OCI-LY3 (cell line): ENCODE results near the gene FBXO48.

ENCODE experiments used
- H2AFZ ChIP-seq: fragments of 200-600, 300-600 bp; shearing (Covaris generic); 2 replicates; pipeline ENCODE4 v1.6.0; 2014; ENCODE audit warnings: antibody characterized with exemption, low read depth, low read length
- H3K27ac ChIP-seq: fragments of 200-600, 300-600 bp; sonication (generic); 2 replicates; pipeline ENCODE4 v1.5.1; 2014; ENCODE audit warnings: mild to moderate bottlenecking, low read length, moderate library complexity, mixed read lengths
- H3K27me3 ChIP-seq: fragments of 200-600, 300-600 bp; sonication (generic); 2 replicates; pipeline ENCODE4 v1.6.1; 2014; ENCODE audit warnings: low read depth, low read length, mixed read lengths
- H3K36me3 ChIP-seq: fragments of 200-600, 300-600 bp; sonication (generic); replicated peaks from 2 replicates; pipeline ENCODE3; 2014; ENCODE audit warnings: low read depth, low read length, mixed read lengths
- H3K4me1 ChIP-seq: fragments of 300-600, 200-600 bp; sonication (generic); 2 replicates; pipeline ENCODE4 v1.6.1; 2014; ENCODE audit warnings: low read length, mixed read lengths
- H3K4me2 ChIP-seq: fragments of 200-600, 300-600 bp; sonication (generic); 2 replicates; pipeline ENCODE4 v1.6.1; 2014; ENCODE audit warnings: low read length, mixed read lengths
- H3K4me3 ChIP-seq: fragments of 300-600, 200-600 bp; sonication (generic); 2 replicates; pipeline ENCODE4 v1.5.1; 2014; ENCODE audit warnings: antibody characterized with exemption, mild to moderate bottlenecking, low read length, moderate library complexity
- H3K79me2 ChIP-seq: fragments of 300-600, 200-600 bp; shearing (Covaris generic); 2 replicates; pipeline ENCODE4 v1.6.1; 2014; ENCODE audit warnings: mild to moderate bottlenecking, low read length, mixed read lengths
- H3K9ac ChIP-seq: fragments of 300-600, 200-600 bp; shearing (Covaris generic); 2 replicates; pipeline ENCODE4 v1.6.0; 2014; ENCODE audit warnings: mild to moderate bottlenecking, low read length, moderate library complexity
- H3K9me3 ChIP-seq: fragments of 200-600, 300-600 bp; shearing (Covaris generic); 2 replicates; pipeline ENCODE4 v1.6.1; 2014; ENCODE audit warnings: low read length, mixed read lengths; ENCODE audit not compliant: insufficient read depth
- H4K20me1 ChIP-seq: fragments of 200-600, 300-600 bp; sonication (generic); 2 replicates; pipeline ENCODE4 v1.6.1; 2016; ENCODE audit warnings: low read length, mixed read lengths; ENCODE audit not compliant: insufficient read depth
- CTCF ChIP-seq: fragments of 200-600, 300-600 bp; sonication (generic); IDR thresholded peaks from 2 replicates; pipeline ENCODE4 v1.5.1; 2014; ENCODE audit warnings: antibody characterized with exemption, low read length, low read depth
- EZH2phosphoT487 ChIP-seq: fragments of 200-600 bp; shearing (Covaris generic); IDR thresholded peaks from 2 replicates; pipeline ENCODE4 v1.6.1; 2018; ENCODE audit warnings: antibody characterized with exemption, mixed run types, low read depth

FBXO48 gene

GRCh38 chr2:68464651-68465050 is 2.4 kb downstream of the FBXO48 start:
- Histone ChIP-seq H3K4me3 (no peak overlapping the region), H3K9me3 (no peaks in the 10 kb centered on the region), H3K27me3 (no peaks in the 10 kb centered on the region), H3K4me2 (no peak overlapping the region), H3K9ac (no peak overlapping the region), H3K79me2 (peaks cover 26% of the 10 kb centered on the region), H3K27ac (no peak overlapping the region), H3K36me3 (peaks cover 5% of the 10 kb centered on the region), H2AFZ (no peak overlapping the region), H3K4me1 (peaks cover 22% of the 10 kb centered on the region), H4K20me1 (no peaks in the 10 kb centered on the region)
- TF ChIP-seq EZH2phosphoT487, result no peak
- no peak for TF ChIP-seq CTCF

- H3K4me3 ChIP-seq, result no peak overlapping the region
These were observed 3.7 kb downstream of the FBXO48 start for GRCh38 chr2:68463287-68463877.

GRCh38 chr2:68458981-68459380 is 8.1 kb downstream of the FBXO48 start:
- no peaks in the 10 kb centered on the region for H4K20me1 ChIP-seq
- no peaks in the 10 kb centered on the region for H3K79me2 ChIP-seq

More at GRCh38 chr2:68463287-68463877, 3.7 kb downstream of the FBXO48 start:
- TF ChIP-seq CTCF (peak; percentile 88), EZH2phosphoT487 (no peak)
- Histone ChIP-seq H3K36me3 (peaks cover 5% of the 10 kb centered on the region), H4K20me1 (no peaks in the 10 kb centered on the region), H3K27me3 (no peaks in the 10 kb centered on the region), H3K9ac (no peak overlapping the region), H2AFZ (no peak overlapping the region), H3K4me1 (peaks cover 11% of the 10 kb centered on the region), H3K9me3 (no peaks in the 10 kb centered on the region), H3K27ac (no peak overlapping the region), H3K79me2 (peaks cover 14% of the 10 kb centered on the region), H3K4me2 (no peak overlapping the region)

GRCh38 chr2:68456198-68456597 is 10.9 kb downstream of the FBXO48 start:
- H2AFZ ChIP-seq, result no peak overlapping the region

More at GRCh38 chr2:68458981-68459380, 8.1 kb downstream of the FBXO48 start:
- Histone ChIP-seq H3K4me3 (no peak overlapping the region), H3K36me3 (no peaks in the 10 kb centered on the region), H3K9ac (no peak overlapping the region), H2AFZ (no peak overlapping the region), H3K9me3 (no peaks in the 10 kb centered on the region), H3K4me2 (no peak overlapping the region), H3K4me1 (peaks cover 3% of the 10 kb centered on the region), H3K27me3 (no peaks in the 10 kb centered on the region), H3K27ac (no peak overlapping the region)
- no peak for TF ChIP-seq CTCF
- no peak for TF ChIP-seq EZH2phosphoT487

More at GRCh38 chr2:68456198-68456597, 10.9 kb downstream of the FBXO48 start:
- Histone ChIP-seq H3K4me3 (no peak overlapping the region), H3K4me1 (no peaks in the 10 kb centered on the region; the same call in 1 of the 2 replicates), H4K20me1 (no peaks in the 10 kb centered on the region), H3K9ac (no peak overlapping the region), H3K79me2 (no peaks in the 10 kb centered on the region), H3K27me3 (no peaks in the 10 kb centered on the region), H3K4me2 (no peak overlapping the region), H3K27ac (no peak overlapping the region), H3K36me3 (no peaks in the 10 kb centered on the region), H3K9me3 (no peaks in the 10 kb centered on the region)
- no peak for TF ChIP-seq EZH2phosphoT487
- TF ChIP-seq CTCF, result no peak
